AG04450 (cell line): ENCODE data around the gene C10orf105. TPM values are rescaled to one million over a fixed set of nuclear protein-coding genes. Genes with fewer than 3 reads are reported as not detected.

Source experiments
- CTCF ChIA-PET: fragments of 300-600, 350-600 bp; formaldehyde crosslinking; extraction: SDS; loops from one replicate; lab custom pipeline; 2022; ENCODE audit warnings: antibody characterized with exemption, inconsistent platforms; lab: Charles Lee
- POLR2A ChIA-PET: fragments of 350-600 bp; formaldehyde crosslinking; extraction: SDS; loops from one replicate; lab custom pipeline; 2021; ENCODE audit warnings: antibody characterized with exemption, inconsistent platforms; lab: Yijun Ruan, JAX
- DNase-seq: peaks from one replicate; pipeline ENCODE4 v3.0.0-alpha.2; 2011; ENCODE audit warnings: low read depth, low spot score
- H3K27ac ChIP-seq: one replicate; pipeline ENCODE4 v1.5.1; 2012; ENCODE audit warnings: low read depth, low read length, control low read depth
- H3K27me3 ChIP-seq: one replicate; pipeline ENCODE4 v1.6.0; 2012; ENCODE audit warnings: low read length; ENCODE audit not compliant: control insufficient read depth, insufficient read depth
- H3K4me3 ChIP-seq: 2 replicates; pipeline ENCODE4 v1.5.1; 2011; ENCODE audit warnings: mild to moderate bottlenecking, low read depth, low read length, control low read depth
- H3K9me3 ChIP-seq: 2 replicates; pipeline ENCODE4 v1.5.1; 2012; ENCODE audit warnings: low read length; ENCODE audit not compliant: control insufficient read depth, insufficient read depth
- polyA plus RNA-seq: library from polyadenylated mRNA; depleted of rRNA; stranded (reverse); fragments of >200 nt; gene quantifications from 2 replicates; pipeline ENCODE4 v1.2.3, GENCODE V29; 2011
- TF ChIP-seq, protein P1 (sequence below): IDR thresholded peaks from 2 replicates; pipeline ENCODE4 v1.5.1; 2011; ENCODE audit warnings: low read depth, low read length, control low read depth, inconsistent platforms

The C10orf105 gene
- polyA plus RNA-seq, 1 experiment: not detected

DNA sequence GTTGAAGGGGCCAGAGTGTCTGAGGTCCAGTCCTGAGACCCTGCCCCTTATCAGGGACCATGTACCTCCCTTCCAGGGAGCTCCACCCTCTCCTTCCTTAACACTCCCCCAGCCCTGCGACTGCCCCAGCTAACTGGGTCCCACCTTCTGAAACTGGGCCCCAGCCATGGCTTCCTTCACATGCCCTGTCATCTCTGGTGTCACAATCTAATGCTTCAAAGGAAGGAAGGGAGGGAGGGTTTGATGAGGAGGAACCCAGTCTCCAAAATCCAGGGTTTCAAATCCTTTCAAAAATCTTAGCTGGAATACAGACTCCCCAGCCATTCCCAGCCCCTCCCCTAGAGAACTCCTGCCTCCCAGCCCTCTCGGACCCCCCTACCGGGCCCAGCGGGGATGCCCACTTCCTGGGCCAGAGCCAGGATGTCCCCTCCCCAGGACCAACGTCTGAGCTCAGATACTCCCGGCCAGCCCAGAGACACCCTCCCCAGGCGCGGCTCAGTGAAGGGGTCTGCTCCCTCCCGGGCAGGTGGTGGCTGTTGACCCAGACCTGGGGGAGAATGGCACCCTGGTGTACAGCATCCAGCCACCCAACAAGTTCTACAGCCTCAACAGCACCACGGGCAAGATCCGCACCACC is 18.0 kb downstream of the C10orf105 start:
- H3K4me3 ChIP-seq: no peak overlapping the region
- ChIA-PET CTCF (no interaction called here), POLR2A (no interaction called here)
- no peaks in the 10 kb centered on the region for H3K9me3 ChIP-seq
- DNase-seq: no peak
- TF ChIP-seq, protein P1, sequence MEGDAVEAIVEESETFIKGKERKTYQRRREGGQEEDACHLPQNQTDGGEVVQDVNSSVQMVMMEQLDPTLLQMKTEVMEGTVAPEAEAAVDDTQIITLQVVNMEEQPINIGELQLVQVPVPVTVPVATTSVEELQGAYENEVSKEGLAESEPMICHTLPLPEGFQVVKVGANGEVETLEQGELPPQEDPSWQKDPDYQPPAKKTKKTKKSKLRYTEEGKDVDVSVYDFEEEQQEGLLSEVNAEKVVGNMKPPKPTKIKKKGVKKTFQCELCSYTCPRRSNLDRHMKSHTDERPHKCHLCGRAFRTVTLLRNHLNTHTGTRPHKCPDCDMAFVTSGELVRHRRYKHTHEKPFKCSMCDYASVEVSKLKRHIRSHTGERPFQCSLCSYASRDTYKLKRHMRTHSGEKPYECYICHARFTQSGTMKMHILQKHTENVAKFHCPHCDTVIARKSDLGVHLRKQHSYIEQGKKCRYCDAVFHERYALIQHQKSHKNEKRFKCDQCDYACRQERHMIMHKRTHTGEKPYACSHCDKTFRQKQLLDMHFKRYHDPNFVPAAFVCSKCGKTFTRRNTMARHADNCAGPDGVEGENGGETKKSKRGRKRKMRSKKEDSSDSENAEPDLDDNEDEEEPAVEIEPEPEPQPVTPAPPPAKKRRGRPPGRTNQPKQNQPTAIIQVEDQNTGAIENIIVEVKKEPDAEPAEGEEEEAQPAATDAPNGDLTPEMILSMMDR: no peak
- no peak overlapping the region for H3K27ac ChIP-seq
- peaks cover 42% of the 10 kb centered on the region for H3K27me3 ChIP-seq

- Histone ChIP-seq H3K27ac (no peak overlapping the region), H3K27me3 (peaks cover 41% of the 10 kb centered on the region), H3K9me3 (no peaks in the 10 kb centered on the region), H3K4me3 (no peak overlapping the region)
- no peak for DNase-seq
- CTCF ChIA-PET: no interaction called here
- TF ChIP-seq, protein P1: no peak
- POLR2A ChIA-PET: no interaction called here
Measured at GRCh38 chr10:71700731-71701368, 18.7 kb downstream of the C10orf105 start.

DNA sequence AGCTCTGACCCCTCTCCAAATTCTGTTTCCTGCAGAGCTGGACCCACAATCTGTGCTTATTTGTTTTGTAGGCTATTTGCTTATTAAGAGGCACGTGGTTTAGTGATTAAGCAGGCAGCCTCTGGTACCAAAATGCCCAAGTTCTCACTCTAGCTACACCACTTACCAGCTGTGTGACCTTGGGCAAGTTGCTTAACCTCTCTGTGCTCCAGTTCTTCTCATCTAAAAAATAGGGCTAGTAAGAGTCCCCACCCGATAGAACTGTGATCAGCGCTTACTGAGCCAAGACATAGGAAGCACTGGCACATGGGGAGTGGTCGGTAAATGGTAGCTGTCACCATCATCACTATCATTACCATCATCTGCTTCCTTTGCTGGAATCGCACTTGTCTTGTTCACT is 20.8 kb downstream of the C10orf105 start:
- H3K27ac ChIP-seq: no peak overlapping the region
- ChIA-PET CTCF (interaction anchor here (0.7 to 4.1 kb wide), 6 partner anchors 9 to 314 kb away, joined by 3 to 20 read pairs (median 4); partner anchors contain the start of gene VSIR), POLR2A (interaction anchor here (0.7 kb wide), 1 partner anchor 236 kb away, joined by 7 read pairs; no protein-coding TSS in a partner anchor)

GRCh38 chr10:71697938-71698709 is 21.5 kb downstream of the C10orf105 start:
- POLR2A ChIA-PET: interaction anchor here (0.7 kb wide), 1 partner anchor 236 kb away, joined by 7 read pairs; no protein-coding TSS in a partner anchor
- DNase-seq: no peak
- peaks cover 31% of the 10 kb centered on the region for H3K27me3 ChIP-seq
- no peak overlapping the region for H3K27ac ChIP-seq
- H3K9me3 ChIP-seq: no peaks in the 10 kb centered on the region
- H3K4me3 ChIP-seq: no peak overlapping the region
- TF ChIP-seq, protein P1: no peak
- CTCF ChIA-PET: interaction anchor here (0.7 to 4.8 kb wide), 14 partner anchors 9 to 383 kb away, joined by 3 to 27 read pairs (median 4); partner anchors contain the start of gene VSIR

More for the DNA sequence above, 20.8 kb downstream of the C10orf105 start:
- no peak overlapping the region for H3K4me3 ChIP-seq
- no peak for DNase-seq
- TF ChIP-seq, protein P1: no peak
- H3K27me3 ChIP-seq: peaks cover 34% of the 10 kb centered on the region
- no peaks in the 10 kb centered on the region for H3K9me3 ChIP-seq
